H1 (cell line): ENCODE results near the gene UPF1. TPM values are rescaled to one million over a fixed set of nuclear protein-coding genes. Genes with fewer than 3 reads are reported as not detected.

Source experiments
- CBX5 ChIP-seq: fragments of 300-800, 300-1000 bp; sonication (generic); IDR thresholded peaks from 2 replicates; pipeline ENCODE4 v1.7.1; 2016; ENCODE audit warnings: antibody characterized with exemption, low read length, low read depth
- CHD2 ChIP-seq: IDR thresholded peaks from 2 replicates; pipeline ENCODE4 v1.6.1; 2012; ENCODE audit warnings: low read length, improper control_type of control experiment
- CHD7 ChIP-seq: fragments of 300-600 bp; sonication (generic); IDR thresholded peaks from 2 replicates; pipeline ENCODE4 v1.7.1; 2012; ENCODE audit warnings: low read length, moderate library complexity, mild to moderate bottlenecking, inconsistent platforms; ENCODE audit not compliant: insufficient replicate concordance
- HDAC2 ChIP-seq, 2 experiments: fragments of 300-600 bp in 1 of 2; sonication (generic) in 1 of 2; IDR thresholded peaks; 2 replicates each; pipeline ENCODE4 v1.6.1; 2011 to 2012; ENCODE audit warnings: low read depth in 2 of 2, low read length in 2 of 2, mild to moderate bottlenecking in 2 of 2, moderate library complexity in 2 of 2, borderline replicate concordance in 1 of 2, inconsistent platforms in 1 of 2
- KDM5A ChIP-seq: fragments of 200-600 bp; IDR thresholded peaks from 2 replicates; pipeline ENCODE4 v1.7.1; 2012; ENCODE audit warnings: mild to moderate bottlenecking, low read length, inconsistent platforms, mixed read lengths
- RBBP5 ChIP-seq: IDR thresholded peaks from 2 replicates; pipeline ENCODE4 v1.7.1; 2012; ENCODE audit warnings: low read depth, mild to moderate bottlenecking, inconsistent platforms, low read length, moderate library complexity, borderline replicate concordance
- RFX5 ChIP-seq: IDR thresholded peaks from 2 replicates; pipeline ENCODE4 v1.6.1; 2011; ENCODE audit warnings: low read depth, low read length, improper control_type of control experiment, borderline replicate concordance
- SAP30 ChIP-seq: fragments of 300-600 bp; sonication (generic); IDR thresholded peaks from 2 replicates; pipeline ENCODE4 v1.7.1; 2012; ENCODE audit warnings: low read length, moderate library complexity, mild to moderate bottlenecking, inconsistent platforms; ENCODE audit not compliant: insufficient read depth, insufficient replicate concordance
- YY1 ChIP-seq: IDR thresholded peaks from 2 replicates; pipeline ENCODE4 v1.6.1; 2011; ENCODE audit warnings: low read depth, mild to moderate bottlenecking, low read length
- polyA plus RNA-seq, 7 experiments: library from polyadenylated mRNA; depleted of rRNA in 3 of 7; stranded (reverse) in 5 of 7; unstranded in 2 of 7; fragments of >200 nt in 5 of 7; fragments of 200-250 nt in 2 of 7; gene quantifications; 1 replicate in 5 of 7; 2 replicates in 1 of 7; 4 replicates in 1 of 7; pipeline versions ENCODE4 v1.2.1 to v1.2.3, GENCODE V29; 2011 to 2013; ENCODE audit warnings: missing spikeins in 2 of 7, mixed read lengths in 2 of 7
- total RNA-seq: library from RNA; stranded (reverse); fragmentation: NEBNext Ultra II Directional; extraction: Animal tissue kit (Norgen Biotek cat#: 25700); gene quantifications from 2 replicates; pipeline ENCODE4 v1.2.1, GENCODE V29; 2021

Gene UPF1
- total and polyA plus RNA-seq, 2 of the 8 experiments (the other 6 are each of a cell fraction or from before 2014, with no cell fraction given): 46.4 to 62.0 TPM

GRCh38 chr19:18788529-18789421, 43.0 kb upstream of the UPF1 start (continued):
- TF ChIP-seq RFX5: no peak; the same call in 1 of the 2 replicates
- no peak for TF ChIP-seq KDM5A
- peak; percentile 59; the same call in 1 of the 2 replicates for TF ChIP-seq YY1
- no peak for TF ChIP-seq CHD2
- TF ChIP-seq SAP30: no peak
- TF ChIP-seq CHD7: no peak
- TF ChIP-seq RBBP5: no peak
- no peak for TF ChIP-seq HDAC2 (IDR thresholded peaks at IDR 0.05; ENCODE audit: borderline replicate concordance in 1 of 2, low read depth in 2 of 2, low read length in 2 of 2)
- no peak for TF ChIP-seq CBX5
